Ectodermal cell (in vitro differentiated cells): ENCODE results near the gene COX6B2.
A peak's percentile ranks its signal among the peaks of the same experiment; 100 is the strongest.

ENCODE experiments used
- H3K27ac ChIP-seq: 2 replicates; pipeline ENCODE4 v1.7.0; 2013; ENCODE audit warnings: mild to moderate bottlenecking, low read depth, low read length; ENCODE audit not compliant: insufficient read depth, poor library complexity, severe bottlenecking
- H3K27me3 ChIP-seq: 2 replicates; pipeline ENCODE4 v1.7.0; 2013; ENCODE audit warnings: mild to moderate bottlenecking, low read length; ENCODE audit not compliant: insufficient read depth, control insufficient read depth, poor library complexity, severe bottlenecking
- H3K36me3 ChIP-seq: one replicate; pipeline ENCODE4 v1.7.0; 2013; ENCODE audit warnings: low read length; ENCODE audit not compliant: control insufficient read depth, insufficient read depth
- H3K4me1 ChIP-seq: one replicate; pipeline ENCODE4 v1.7.0; 2013; ENCODE audit warnings: low read length; ENCODE audit not compliant: control insufficient read depth, insufficient read depth
- H3K4me3 ChIP-seq: 2 replicates; pipeline ENCODE4 v1.7.0; 2013; ENCODE audit warnings: low read depth, low read length, control low read depth; ENCODE audit not compliant: insufficient read depth
- H3K9me3 ChIP-seq: 2 replicates; pipeline ENCODE4 v1.7.0; 2013; ENCODE audit warnings: mild to moderate bottlenecking, low read length, moderate library complexity; ENCODE audit not compliant: control insufficient read depth
- WGBS, 2 experiments: methylation state at CpG; one replicate each; pipeline ENCODE4 v1.1.7; 2013; ENCODE audit warnings: missing lambda C conversion rate in 2 of 2; 5-methylcytosine and 5-hydroxymethylcytosine counted together

Gene COX6B2

DNA sequence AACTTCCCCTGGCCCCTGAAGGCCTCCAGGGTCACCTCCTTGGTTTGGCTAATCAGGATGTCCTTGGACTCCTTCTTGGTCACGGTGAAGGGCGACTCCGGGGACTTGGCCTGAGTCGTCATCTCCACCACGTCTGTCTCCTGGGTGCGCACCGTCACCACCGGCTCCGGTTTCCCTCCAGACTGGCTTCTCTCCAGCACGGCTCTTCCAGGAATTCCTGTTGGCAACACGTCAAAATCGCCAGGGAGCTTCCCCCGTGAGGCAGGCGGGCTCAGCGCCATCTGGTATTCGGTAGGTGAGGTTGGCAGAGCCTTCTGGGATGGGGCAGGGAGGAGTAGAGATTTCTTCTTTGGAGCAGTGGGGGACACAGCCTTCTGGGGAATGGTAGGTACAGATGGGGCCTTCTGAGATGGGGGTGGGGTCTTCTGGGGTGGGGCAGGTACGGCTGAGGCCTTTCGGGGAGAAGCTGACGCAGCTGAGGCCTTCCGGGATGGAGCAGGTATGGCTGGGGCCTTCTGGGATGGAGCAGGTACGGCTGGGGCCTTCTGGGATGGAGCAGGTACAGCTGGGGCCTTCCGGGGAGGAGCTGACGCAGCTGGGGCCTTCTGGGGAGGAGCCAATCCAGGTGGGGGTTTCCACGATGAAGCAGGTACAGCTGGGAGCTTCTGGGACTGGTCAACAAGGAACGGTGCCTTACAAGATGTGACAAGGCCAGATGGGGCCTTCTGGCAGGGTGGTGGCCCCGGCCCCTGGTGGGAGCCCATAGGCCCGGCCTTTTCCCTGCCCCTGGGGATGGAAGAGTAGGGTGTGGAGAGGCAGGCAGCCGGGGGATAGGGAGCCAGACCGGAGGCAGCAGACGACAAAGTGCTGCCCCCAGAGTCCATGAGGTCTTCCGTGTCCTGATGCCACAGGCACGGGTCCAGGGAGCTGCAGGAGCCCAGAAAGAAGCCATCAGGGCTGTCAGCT, 4.7 kb upstream of the COX6B2 start:
- H3K4me3 ChIP-seq: no peak overlapping the region
- no peak overlapping the region for H3K27ac ChIP-seq
- H3K36me3 ChIP-seq: no peaks in the 10 kb centered on the region
- peaks cover 6% of the 10 kb centered on the region for H3K4me1 ChIP-seq
- H3K9me3 ChIP-seq: no peaks in the 10 kb centered on the region
- WGBS, 2 experiments: 89 to 91% methylated on average over 31 of the region's 32 CpGs
- H3K27me3 ChIP-seq: peaks cover 32% of the 10 kb centered on the region

DNA sequence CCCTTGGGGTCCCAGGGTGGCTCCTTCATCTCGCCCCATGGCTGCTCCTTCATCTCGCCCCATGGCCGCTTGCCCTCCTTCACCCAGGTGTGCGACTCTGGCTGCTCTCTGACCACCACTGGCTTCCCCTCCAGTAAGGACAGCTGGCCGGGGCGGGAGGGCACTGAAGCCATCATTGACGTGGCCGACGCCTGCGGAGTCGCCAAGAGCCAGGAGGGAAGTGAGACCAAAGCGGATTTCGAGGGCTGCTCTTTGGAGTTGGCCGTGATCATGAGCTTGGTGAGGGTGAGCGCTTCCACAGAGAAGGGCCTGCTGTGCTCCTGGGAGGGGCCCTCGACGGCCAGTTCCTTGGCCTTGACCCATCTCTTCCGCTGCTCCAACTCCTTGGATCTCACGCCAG, 4.0 kb upstream of the COX6B2 start:
- Histone ChIP-seq H3K9me3 (no peaks in the 10 kb centered on the region), H3K27me3 (peaks cover 40% of the 10 kb centered on the region), H3K4me3 (no peak overlapping the region), H3K36me3 (no peaks in the 10 kb centered on the region), H3K4me1 (peaks cover 6% of the 10 kb centered on the region), H3K27ac (no peak overlapping the region)
- WGBS, 2 experiments: 90 to 93% methylated on average over 19 of the region's 19 CpGs

DNA sequence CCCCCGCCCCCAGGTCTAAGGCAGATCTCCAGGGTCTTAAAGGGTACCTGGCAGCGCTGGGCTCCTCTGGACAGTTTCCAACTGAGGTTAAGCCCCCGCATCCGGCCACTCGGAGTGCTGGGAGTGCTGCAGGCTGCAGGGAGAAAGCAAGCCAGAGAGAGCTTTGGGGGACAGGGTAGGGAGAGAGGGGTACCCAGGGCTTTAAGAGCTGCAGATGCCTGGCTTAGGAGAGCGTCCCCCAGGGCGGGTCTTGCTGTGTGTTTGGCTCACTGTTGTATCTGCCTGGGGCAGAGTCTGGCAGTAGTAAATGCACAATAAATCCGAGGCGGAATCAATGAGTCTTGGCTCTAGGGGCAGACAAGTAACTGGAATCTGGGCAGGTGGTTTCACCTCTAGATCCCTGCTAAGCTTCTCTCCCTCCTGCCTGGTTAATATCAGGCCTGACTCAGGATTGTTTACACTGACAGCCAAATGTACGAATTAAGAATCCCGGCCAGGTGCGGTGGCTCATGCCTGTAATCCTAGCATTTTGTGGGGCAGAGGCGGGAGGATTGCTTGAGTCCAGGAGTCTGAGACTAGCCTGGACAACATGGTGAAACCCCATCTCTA, 798 bp upstream of the COX6B2 start:
- WGBS, 2 experiments: 47 to 48% methylated on average over 12 of the region's 13 CpGs
- Histone ChIP-seq H3K27ac (no peak overlapping the region), H3K27me3 (peaks cover 61% of the 10 kb centered on the region), H3K4me1 (peaks cover 6% of the 10 kb centered on the region), H3K9me3 (no peaks in the 10 kb centered on the region), H3K4me3 (no peak overlapping the region), H3K36me3 (no peaks in the 10 kb centered on the region)

DNA sequence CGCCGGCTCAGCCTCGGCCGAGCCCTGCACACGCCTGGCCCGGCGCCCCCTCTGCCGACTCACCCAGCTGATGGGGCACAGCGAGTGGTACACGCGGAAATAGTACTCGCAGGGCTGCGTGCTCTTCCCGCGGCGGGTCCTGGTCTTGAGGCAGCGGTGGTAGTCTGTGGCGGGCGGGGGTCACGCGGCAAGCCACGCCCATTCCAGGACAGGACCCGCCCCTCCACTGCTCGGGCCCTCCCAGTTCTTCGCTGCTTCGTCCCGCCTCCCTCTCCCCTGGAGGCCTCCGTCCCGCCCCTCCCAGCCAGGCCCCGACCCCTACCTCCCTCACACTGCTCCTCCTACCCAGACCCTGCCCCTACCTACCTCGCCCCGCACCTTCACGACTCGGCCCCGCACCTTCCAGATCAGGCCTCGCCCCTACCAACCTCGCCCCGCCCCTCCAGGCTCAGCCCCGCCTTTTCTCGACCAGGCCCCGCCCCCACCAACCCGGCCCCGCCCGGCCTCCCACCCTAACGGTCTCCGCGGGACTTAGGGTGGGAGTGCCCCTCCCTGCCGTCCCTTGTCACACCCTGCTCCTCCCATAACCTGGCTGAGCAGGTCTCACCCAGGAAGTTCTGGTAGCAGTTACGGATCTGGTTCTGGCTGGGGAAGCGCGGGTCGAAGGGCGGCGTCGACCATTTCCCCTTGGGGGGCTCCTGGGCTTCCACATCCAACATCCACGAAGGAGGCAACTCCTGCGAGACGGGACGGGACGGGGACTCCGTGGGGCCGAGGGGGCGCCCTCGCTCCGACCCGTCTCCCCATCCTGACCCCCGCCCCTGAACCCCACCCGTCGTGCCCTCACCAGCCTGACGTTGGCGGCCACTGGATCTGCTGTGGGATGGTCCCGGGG, 469 bp downstream of the COX6B2 start:
- Histone ChIP-seq H3K4me3 (peak overlapping the region; percentile 22), H3K9me3 (no peaks in the 10 kb centered on the region), H3K27me3 (peaks cover 61% of the 10 kb centered on the region), H3K27ac (no peak overlapping the region), H3K4me1 (peaks cover 7% of the 10 kb centered on the region), H3K36me3 (no peaks in the 10 kb centered on the region)
- WGBS, 2 experiments: 1 to 2% methylated on average over 72 of the region's 72 CpGs

DNA sequence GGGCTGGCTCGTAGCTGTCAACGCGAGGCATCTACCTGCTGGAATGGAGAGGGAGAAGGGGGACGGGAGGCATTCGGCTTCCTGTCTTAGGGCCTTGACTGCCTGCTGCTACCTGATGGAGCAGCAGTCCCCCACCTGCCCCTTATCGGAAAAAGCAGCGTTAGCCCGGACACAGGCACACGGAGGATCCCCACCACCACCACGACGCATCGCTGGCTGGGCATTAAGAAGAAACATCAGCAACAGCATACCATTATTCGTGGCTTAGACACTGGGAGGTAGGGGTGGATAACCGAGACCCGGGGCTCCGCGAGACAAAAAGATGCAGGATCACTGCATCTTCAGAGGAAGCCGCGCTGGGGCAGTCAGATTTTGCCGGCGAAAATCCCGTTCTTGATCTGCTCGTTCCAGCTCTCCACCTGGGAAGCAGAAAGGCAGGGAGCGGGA, 1.1 kb downstream of the COX6B2 start:
- Histone ChIP-seq H3K4me3 (peak overlapping the region; percentile 22), H3K27me3 (peaks cover 61% of the 10 kb centered on the region), H3K27ac (no peak overlapping the region), H3K9me3 (no peaks in the 10 kb centered on the region), H3K36me3 (no peaks in the 10 kb centered on the region), H3K4me1 (peaks cover 13% of the 10 kb centered on the region)
- WGBS, 2 experiments: 8 to 9% methylated on average over 24 of the region's 24 CpGs

DNA sequence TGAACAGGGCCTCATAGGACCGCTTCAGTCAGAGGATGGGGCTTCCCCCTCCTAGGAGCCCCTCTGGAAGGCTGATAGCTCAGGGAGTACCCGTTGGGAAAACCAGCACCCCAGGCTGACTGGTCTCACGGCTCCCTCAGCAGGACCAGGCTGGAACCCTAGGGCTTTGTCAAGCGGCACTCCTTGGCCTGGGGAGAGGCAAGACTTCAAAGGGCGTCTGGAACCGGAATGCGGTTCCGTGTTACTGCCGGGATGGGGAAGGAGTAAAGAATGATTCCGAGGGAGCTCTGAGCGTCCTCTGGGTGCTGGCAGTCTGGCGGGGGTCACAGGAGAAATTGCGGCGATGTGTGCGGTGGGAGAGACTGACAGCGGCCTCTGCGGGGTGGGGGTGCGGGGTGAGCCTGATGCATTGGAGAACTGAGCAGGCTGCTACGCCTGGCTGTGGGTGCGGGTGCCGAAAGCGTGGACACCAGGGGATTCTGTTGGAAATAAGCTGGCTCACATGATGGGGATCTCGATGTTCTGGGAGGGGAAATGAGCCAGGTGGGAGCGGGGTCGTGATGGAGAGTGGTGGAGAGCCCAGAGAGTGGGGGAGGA, 1.9 kb downstream of the COX6B2 start:
- Histone ChIP-seq H3K4me1 (peaks cover 21% of the 10 kb centered on the region), H3K27ac (no peak overlapping the region), H3K27me3 (peaks cover 61% of the 10 kb centered on the region), H3K36me3 (no peaks in the 10 kb centered on the region), H3K4me3 (no peak overlapping the region), H3K9me3 (no peaks in the 10 kb centered on the region)
- 85 to 87% methylated on average over 25 of the region's 25 CpGs for WGBS, 2 experiments

DNA sequence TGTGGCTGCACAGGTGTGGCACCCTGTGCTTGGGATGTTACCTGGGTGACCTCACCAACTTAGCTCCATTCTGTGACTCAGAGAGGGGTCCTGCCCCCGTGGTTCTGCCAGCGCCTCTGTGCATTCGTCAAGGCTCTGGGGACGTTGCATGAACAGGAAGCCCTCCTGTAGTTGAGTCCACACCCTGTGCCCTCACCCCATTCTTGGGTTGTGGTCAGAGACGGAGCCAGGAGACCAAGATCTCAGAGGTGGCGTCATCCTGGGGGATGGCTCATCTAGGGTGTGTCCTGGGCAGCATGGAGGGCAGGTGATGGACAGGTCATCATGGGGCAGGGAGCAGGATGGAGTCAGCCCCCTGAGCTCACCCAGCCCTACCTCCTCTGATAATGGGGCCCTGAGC, 2.5 kb downstream of the COX6B2 start:
- Histone ChIP-seq H3K27me3 (peaks cover 56% of the 10 kb centered on the region), H3K36me3 (no peaks in the 10 kb centered on the region), H3K27ac (no peak overlapping the region), H3K4me3 (no peak overlapping the region), H3K9me3 (no peaks in the 10 kb centered on the region), H3K4me1 (peaks cover 21% of the 10 kb centered on the region)
- 91 to 93% methylated on average over 6 of the region's 6 CpGs for WGBS, 2 experiments

DNA sequence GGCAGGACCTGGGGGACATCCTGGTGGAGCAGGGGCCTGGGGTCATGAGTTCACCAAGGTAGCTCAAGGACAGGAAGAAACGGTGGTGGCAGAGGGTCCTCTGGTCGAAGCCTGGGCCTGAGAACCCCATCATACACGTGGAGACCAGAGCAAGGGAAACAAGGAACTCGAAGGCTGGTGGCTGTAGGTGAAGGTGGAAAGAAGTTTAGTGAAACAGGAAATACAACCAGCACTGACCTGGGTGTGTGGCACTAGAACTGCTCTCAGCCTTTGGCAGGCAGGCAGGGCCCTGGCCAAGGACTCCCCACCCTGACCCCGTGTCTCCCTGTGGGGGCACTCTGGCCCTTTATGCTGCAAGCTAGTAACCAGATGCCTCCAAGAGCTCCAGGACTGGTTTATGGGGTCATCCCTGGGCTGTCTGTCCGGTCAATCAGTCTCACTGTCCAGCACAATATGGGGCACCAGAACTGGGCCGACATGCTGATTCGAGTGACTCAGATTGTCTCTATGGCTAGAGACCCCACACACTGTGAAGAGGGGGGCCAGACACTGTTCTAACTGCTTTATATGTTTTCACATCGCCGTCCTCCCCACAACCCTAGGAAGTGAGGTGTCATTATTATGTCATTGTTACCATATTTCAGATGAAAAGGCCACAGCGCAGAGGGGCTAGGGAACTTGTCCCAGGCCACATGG, 3.8 kb downstream of the COX6B2 start:
- H3K9me3 ChIP-seq: no peaks in the 10 kb centered on the region
- no peak overlapping the region for H3K27ac ChIP-seq
- no peaks in the 10 kb centered on the region for H3K36me3 ChIP-seq
- peaks cover 43% of the 10 kb centered on the region for H3K27me3 ChIP-seq
- 91 to 95% methylated on average over 11 of the region's 11 CpGs for WGBS, 2 experiments
- peaks cover 21% of the 10 kb centered on the region for H3K4me1 ChIP-seq
- H3K4me3 ChIP-seq: no peak overlapping the region

DNA sequence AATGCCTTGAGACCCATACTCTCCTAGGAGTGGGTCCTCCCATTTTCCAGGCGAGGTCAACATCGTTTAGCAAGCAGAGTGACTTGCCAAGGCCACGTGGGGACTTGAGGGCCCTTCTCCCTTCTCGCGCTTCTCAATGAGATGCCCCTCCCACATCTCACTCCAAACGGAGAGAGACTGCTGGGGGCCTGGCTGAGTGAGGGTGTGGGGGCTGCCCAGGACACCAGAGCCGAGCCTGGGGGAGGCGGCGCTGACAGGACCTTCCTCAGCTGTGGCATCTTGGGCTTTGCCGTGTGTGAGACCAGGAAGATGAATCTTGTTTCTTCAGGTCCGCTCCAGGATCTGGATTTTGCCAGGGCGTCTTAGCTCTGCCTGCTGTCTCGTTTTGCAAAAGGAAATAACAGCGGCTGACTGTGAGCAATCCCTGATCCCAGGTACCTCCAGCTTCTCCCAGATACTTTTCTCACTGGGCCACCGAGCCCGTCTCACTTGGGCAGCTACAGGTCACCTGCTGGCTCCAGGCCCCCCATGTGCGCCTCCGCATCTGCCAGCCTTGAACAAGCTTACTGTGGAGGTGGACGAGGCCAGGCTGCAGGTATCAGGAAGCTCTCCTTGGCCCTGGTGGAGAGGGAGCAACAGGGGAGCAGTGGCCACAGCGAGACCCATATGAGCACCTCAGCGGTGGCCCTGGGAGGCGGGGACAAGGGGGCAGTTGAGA, 6.0 kb downstream of the COX6B2 start:
- Histone ChIP-seq H3K27me3 (peaks cover 21% of the 10 kb centered on the region), H3K27ac (peak overlapping the region; percentile 53), H3K9me3 (no peaks in the 10 kb centered on the region), H3K4me3 (peak overlapping the region; percentile 11), H3K4me1 (peaks cover 21% of the 10 kb centered on the region), H3K36me3 (peaks cover 3% of the 10 kb centered on the region)
- 14 to 15% methylated on average over 22 of the region's 22 CpGs for WGBS, 2 experiments
